CD4-positive, alpha-beta T cell treated with Interleukin-1 beta for 1 hour (primary cell): Measurements from ENCODE around the gene CYP1B1.

Experiments
- DNase-seq, 2 donors: peaks; one replicate each; pipeline ENCODE4 v3.0.0-alpha.2; 2020 to 2022

Gene CYP1B1

DNA sequence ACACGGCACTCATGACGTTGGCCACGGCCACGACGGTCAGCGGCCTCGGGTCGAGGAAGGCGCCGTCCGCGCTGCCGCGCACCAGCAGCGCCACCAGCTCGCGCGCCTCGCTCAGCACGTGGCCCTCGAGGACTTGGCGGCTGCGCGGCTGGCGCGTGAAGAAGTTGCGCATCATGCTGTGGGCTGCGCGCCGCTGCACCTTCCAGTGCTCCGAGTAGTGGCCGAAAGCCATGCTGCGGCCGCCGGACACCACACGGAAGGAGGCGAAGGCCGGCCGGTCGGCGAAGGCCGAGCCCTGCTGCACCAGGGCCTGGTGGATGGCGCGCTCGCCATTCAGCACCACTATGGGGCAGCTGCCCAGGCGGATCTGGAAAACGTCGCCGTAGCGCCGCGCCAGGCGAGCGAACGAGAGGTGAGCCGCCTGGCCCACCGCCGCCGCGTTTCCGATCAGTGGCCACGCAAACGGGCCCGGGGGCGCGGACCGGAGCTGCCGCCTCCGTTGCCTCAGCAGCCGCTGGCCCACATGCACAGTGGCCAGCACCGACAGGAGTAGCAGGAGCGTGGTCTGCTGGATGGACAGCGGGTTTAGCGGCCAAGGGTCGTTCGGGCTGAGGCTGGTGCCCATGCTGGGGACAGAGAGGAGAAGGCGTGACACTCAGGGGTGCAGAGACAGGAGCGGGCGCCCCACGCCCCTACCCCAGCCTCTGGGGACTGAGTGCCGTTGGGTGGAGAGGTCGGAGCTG, 1.0 kb downstream of the CYP1B1 start:
- no peak for DNase-seq

DNA sequence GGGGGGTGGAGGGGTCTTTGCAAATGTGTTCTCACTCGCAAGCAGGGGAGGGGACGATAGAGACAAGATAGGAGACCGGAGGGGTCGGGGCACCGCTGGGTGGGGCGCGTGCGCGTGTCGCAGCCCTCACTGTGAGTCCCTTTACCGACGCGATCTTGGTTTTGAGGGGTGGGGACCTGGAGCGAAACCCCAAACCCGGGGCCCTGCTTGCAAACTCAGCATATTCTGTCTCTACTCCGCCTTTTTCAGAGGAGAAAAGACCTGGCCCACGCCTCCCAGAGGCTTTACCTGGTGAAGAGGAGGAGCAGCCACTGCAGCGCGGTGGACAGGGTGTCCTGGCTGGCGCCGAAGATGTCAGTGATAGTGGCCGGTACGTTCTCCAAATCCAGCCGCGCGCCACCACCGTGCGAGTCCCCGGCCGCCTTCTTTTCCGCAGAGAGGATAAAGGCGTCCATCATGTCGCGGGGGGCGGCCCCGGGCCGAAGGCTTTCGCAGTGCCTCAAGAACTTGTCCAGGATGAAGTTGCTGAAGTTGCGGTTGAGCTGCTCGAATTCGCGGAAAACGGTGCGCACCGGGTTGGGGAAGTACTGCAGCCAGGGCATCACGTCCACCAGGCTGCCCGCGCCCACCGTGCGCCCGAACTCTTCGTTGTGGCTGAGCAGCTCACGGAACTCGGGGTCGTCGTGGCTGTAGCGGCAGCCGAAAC, 1.7 kb downstream of the CYP1B1 start:
- no peak for DNase-seq

DNA sequence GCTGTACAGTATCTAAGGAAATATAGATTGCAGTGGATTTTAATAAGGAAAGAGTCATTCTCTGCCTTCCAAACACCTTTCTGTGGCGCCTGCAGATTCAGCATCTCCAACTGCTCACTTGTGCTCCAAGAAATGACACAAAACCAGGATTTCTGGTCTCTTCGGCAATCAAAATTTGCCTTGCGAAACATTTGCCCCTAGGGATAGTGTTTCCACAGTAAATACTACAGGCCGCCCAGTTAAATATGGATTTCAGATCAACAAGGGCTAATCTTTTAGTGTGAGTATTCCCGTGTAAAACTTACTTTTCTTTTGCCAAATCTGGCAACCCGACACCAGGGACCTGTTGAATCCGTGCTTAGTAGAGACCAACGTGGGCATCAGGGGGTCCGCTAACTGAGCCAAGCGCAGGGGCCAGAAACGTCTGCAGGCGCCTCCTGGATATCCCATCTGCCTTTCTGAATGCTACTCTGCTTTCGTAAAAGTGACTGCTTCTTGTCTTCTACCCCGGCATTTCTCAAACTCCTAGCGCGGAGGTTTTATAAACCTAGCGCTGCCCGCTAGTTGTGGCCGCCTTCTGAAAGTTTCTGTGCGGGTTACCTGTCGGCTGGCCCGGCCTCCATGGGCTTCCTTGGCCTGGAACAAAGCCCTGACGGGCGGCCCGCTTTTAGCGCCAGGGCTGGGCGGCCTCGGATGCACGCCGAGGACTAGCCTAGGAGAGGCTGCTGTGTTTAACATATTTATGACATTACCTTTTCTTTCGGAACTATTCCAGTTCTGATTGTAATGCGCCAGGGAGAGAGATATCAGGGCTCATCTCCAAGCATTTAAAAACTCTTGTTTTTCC, 2.5 kb downstream of the CYP1B1 start:
- no peak for DNase-seq

DNA sequence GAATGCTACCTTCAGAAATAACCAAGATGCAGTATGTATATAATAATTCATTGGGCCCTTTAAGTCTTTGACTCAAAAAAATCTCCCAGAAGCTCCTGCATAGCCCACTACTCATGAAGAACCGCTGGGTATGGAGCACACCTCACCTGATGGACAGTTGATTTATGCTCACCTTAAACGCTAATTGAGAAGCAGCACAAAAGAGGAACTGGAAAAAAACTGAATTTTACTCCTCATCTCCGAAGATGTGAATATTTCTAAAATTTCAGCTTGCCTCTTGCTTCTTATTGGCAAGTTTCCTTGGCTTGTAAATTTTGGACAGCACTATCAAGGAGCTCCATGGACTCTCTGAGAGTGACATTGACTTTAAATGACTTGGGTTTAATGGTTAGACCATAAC, 5.5 kb downstream of the CYP1B1 start:
- no peak for DNase-seq

DNA sequence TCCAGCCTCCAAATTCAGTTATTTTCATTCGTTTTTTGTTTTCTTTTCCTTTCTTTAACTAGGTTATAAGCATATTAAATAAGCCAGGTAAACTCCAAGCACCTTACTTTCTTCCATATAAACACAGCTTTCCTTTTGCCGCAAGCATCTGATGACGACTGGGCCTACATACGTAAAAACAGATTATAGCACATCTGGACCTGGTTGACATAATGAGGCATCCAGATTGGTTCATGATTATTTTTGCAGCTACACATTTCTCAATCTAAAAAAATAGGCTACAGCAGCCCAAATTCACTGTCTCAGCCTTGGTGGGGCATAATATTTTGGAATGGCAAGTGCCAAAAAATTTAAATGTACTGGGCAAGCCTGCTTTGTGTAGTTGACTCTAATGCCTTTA, 7.7 kb downstream of the CYP1B1 start:
- DNase-seq: no peak

DNA sequence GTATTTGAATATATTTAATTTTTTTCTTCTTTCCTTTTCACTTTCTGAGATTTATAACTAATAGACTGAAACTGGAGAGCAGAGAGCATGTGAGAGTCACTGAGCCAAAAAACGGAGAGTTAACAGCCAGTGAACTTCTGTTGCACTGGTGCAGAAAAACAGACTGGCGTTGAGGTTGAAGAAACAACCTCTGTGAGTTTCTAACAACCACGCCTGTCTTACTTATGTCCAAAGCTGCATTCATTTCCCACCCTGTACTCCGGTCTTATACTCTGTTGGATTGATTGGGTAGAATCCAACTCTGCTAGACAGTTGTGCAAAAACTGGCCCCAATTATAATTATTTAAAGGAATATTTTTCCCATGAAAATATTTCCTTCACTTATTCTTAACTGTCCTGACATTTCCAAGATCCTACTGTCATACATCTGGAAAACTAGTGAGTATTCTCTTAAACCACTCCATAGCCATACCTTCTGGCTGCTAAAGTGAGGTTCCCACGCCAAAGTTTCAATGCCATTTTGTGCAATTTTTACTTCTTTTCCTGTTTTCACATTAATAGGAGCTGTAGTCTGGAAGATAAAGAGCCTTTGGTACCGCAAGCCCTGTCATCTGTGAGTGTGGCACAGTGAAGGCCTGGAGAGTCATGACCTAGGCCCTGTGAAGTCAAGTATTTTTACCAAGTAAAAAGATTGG, 9.4 kb downstream of the CYP1B1 start:
- no peak for DNase-seq

DNA sequence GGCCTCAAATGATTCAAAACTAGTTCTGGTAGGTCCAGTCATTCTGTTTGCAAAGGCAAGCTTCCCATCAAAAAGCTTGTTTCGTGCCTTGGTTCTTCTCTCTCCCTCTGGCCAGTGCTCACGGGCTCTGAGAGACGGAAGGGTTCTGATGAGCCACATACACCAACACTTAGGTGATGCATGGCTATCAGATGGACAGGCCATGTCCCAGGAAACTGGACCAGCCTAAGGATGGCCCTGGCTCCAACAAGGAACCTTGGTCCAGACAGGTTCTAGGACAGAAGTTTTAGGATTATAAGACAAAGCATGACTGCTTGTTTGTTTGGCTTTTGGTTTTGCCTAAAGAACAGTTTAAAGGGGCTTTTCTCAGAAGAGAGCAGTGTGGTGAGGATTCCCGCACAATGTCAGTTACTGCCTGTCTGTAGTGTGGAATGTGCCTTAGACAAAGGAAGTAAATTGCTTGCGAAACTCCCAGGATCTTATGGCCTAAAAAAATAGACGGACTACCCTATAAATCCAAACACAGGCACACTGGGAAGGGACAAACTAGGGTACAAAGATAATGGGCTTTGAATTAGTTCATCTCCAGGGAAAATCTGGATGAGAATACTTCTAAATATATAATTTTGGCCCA, 10.3 kb downstream of the CYP1B1 start:
- DNase-seq: no peak

DNA sequence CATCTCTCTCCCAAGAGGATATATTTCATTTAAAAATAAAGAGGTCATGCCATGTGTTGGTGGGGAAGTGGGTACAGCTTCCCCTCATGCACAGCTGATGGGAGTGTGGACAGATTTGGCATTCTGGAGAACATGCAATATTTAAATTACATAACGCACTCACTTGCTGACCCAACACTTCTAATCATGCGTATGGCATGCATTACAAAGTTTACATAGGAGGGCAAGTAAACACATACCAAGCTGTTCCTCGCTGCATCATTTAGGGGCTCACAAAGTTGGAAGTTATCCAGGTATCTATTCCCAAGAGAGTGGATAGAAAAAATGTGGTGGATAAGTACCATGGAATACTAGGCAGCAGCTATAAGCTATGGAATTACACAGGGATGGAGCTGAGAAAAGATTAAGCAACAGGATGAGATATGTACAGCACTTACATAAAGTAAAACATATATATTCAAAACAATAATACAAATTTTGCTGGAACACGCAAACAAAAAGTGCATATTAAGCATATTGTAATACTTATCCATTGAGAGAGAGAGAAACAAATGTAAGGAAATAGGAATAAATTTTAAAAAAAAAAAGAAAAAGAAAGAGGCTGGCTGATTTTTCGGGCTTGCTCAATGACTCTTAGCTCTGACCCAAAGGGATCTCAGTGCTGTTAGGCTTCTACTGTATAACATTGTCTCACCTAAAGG, 11.0 kb downstream of the CYP1B1 start:
- no peak for DNase-seq

DNA sequence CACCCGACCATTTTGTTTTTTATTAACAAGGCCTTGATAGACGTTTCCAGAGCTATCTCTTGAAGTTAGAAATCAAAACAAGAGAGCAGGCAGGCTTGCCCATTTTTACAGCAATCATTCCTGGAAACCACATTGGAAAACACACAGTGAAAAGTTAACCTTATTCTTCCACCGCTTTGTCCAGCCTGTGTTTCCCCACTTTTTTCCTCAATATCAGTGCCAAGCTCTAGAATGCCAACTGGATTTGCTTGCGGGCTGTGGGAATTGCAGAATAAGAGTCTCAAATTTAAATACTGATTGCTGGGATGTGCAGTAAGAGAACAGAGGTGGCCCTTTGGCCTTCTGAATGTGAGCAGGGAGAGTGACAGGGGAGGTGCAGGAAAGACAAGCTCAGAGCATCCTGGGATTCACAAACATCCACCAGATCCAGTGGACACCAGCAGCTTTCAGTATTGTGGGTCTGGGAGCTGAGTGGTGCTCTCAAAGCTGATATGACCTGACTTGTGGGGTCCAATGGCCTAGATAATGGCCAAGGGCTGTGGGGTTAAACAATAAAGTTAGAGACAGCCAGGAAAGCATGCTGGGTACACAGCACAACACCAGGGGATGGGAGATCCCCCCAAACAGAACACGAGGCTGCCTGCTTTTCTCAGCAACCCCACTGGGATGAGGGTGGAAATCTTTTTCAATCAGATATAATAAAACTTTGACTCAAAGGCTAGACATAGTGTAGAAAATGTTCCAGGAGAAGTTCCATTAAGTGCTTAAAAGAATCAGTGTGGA, 15.5 kb downstream of the CYP1B1 start:
- no peak for DNase-seq

DNA sequence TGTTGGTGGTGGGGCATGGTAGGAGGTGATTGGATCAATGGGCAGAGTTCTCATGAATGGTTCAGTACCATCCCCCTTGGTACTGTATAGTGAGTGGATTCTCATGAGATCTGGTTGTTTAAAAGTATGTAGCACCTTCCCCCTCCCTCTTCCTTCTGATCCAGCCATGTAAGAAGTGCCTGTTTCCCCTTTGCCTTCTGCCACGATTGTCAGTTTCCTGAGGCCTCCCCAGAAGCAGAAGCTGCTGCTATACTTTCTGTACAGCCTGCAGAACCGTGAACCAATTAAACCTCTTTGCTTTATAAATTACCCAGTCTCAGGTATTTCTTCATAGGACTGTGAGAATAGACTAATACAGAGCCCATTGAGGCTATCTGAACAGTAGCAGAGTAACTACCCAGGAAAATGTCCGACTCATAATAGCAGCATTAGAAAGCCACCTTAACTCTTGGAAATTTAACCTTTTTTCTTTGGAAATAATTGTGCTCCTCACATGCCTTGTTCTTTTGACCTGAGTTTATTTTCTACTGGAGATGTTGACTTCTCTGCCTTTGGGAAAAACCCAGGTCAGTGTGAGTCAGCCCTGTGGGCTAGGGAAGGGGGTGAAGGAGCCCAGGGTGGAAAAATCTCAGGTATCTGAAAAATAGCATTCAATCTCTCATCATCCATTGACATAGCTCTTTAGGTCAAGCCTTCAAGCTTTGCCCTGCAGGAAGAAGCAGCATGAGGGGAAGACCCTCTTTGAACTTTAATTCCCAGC, 18.1 kb downstream of the CYP1B1 start:
- no peak for DNase-seq

DNA sequence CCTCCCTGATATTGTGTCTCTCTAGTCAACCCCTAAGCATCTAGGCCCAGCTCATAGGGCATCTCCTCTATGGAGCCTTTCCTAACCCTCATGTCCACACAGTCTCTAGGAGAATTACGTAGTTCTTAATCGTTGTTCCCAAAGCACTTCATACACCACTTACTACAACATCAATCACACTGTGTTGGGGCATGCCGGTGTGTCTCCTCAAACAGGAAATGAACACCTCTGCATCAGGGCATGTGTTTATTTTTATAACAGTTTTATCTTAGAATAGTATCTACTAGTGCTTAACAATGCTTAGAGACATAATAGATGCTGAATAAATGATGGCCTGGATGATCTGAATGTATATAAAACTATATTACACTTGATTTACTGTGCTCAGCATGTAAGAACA, 19.7 kb downstream of the CYP1B1 start:
- DNase-seq: no peak

DNA sequence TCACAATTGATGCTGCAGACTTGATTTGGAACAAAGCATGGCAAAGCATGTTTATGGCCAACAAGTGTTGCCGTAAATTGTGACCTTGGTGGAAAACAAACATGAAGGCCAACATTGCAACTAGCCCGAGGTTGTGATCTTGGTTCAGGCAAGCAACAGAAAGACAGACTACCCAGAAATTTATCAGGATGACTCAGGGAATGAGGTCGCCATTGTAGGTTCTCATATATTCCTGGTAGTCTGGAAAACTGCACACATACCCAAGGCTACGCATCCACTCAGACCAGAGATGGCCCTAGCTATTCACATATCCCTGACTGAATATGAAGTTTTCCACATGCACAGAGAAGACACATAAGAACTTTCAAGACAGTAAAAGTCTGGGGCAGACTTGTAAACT, 30.1 kb downstream of the CYP1B1 start:
- DNase-seq: no peak

DNA sequence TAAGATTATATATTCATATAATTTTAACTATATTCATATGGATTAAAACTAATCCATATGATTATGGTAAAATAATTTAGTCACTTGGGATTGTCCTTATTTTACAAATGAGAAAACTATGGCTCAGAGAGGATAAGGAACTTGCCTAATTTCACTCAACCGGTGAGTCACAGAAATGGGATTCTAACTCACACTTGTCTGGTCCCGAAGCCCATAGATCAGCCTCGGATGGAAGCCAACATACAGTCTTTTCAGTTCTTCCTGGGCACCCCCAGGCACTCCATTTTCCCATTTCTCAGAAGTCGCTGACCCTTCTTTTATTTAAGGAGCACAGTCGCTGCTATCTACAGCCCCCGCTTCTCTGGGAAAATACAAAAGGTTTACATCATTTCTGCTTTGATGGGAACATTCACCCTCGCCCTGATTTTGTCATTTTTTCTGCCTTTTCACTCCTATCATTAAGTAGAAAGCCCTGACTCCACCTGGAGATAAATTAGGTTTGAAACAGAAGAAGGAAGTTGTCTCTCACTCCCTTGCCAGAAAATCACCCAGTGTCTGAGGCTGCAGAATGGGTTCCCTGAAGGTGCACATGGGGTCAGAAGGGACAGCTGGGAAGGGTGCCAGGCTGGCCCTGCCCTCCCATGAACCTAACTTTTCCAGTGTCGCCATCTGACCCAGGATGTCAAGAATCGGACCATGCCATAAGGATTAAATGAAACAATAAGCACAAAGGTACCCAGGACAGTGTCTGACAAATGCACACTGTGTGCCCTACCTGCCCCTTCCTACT, 36.6 kb downstream of the CYP1B1 start:
- no peak for DNase-seq

DNA sequence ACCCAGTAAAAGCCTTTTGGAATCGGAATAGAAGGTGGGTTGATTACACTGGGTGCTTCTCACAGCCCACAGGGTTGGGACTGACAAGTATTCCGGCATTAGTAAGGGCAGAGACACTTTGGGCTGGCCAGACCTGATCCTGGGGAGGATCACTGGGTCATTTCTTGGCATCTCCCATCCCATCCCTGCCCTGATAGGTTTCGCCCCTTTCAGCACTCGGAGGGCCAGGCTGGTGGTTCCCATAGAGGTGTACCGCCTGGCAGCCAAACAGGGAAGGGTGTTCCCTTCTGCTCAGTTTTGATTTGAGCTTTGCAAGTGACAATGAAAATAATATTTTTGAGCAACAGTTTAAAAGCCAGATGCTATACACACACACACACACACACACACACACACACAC, 37.3 kb downstream of the CYP1B1 start:
- DNase-seq: no peak

DNA sequence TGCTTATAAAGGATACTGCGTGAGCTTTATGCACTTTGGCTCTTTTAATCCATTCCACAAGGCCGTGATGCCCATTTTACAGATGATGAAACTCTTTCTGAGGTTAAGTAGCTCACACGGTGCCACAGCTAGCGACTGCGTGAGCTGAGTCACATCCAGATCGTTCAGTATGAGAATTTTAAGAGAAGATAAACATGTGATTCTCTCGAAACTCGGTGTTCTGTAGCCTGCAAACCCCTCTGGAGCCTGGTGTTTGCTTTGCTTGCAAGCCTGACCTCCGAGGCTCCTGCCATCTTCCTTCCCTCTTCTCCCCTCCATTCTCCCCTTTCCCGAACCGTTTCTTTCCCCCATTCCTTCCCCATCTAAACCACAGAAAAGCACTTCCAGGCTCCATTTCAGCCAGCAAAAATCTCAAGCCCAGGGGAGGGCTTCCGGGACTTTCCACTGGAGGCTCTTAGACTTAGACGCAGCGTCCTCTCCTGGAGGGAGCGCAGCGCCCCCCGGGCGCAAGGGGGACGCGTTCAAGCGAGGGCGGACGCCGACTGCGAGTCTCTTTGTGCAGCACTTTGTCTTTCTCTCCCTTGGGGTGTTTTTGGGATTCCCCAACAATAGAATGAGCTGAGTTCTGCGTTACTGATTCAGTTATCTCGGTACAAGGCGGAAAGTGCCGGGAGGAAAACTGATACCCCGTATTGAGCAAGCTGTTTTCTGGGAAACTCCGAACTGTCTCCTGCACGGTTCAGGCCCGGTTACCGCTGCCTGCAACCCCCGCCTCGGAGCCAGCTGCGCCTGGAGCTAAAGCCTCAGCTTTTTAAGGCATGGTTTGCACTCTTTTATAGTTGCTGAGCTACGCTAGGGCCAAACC, 38.0 kb downstream of the CYP1B1 start:
- DNase-seq: no peak

DNA sequence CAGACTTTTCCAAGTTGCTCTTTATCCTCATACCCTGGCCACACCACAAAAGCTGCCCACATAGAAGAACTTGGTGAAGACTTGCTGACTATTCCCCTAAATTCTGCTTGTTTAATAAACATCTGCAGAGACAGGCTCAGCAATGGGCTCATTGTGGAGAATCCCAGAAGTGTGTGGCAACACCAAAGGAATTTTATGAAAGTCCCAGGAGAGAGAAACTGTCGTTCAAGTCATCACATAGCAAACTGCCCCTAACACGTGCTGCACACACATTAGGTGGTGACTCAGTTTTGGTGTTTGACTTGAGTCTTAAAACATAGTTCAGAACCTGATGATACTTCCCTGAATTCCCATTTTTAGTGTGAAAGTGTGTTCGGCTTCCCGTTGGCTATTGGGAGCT, 38.6 kb downstream of the CYP1B1 start:
- DNase-seq: no peak

DNA sequence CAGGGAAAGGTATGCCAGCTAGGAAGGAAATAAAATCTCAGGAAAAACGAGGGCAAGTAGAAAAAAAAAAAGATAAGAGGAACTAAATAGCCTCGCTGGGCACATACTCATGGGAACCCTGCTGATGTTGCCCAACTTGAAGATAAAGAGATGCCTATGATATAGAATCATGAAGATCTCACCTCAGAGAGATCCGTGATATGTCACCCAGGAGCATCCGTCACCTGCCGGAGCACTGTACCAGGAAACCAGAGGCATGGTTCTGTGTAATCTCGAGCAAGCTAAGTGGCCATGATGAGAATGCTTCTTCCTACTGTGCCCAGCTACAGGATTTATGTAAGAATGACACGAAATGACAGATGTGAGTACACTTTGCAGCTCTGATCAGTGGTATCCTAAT, 40.0 kb downstream of the CYP1B1 start:
- DNase-seq: no peak

DNA sequence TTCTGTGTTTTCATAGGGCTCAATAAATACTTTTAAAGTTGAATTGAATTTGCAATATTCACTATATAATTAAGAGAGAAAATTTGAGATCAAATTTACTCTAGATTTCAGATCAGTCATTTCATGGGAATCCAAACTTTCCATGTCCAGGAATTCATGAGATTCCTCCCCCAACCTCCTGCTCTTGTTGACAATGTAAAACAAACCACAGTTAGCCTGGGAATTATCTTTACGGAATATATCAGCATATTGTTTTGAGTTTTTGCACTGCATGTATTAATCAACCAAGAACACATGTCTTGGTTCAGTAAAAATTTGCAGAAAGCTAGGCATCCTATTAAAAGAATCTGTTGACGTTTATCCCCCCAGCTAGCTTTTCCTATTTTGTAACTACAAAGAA, 42.3 kb downstream of the CYP1B1 start:
- no peak for DNase-seq

DNA sequence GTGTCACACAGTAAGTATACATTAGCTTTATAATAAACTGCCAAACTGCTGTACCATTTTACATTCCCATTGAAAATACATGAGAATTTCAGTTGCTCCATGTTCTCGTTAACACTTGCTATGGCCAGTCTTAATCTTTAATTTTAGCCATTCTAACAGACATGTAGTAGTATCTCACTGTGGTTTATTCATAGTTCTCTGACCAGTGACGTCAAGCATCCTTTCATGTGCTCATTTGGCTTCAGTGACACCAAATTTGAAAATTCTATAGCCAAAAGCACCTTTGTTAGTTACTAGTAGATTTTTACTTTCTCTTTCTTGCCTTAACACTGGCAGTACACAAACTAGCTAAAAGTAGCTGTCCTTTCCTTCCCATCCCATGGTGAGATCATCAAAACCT, 43.0 kb downstream of the CYP1B1 start:
- no peak for DNase-seq
